NCI-H1092 treated with DMSO at 0.1 percent for 48 hours (cell line): ENCODE results near the gene SPC25.

Experiments
- DNase-seq: peaks from one replicate; lab custom pipeline; 2025; lab: John Stamatoyannopoulos, UW

SPC25 gene

DNA sequence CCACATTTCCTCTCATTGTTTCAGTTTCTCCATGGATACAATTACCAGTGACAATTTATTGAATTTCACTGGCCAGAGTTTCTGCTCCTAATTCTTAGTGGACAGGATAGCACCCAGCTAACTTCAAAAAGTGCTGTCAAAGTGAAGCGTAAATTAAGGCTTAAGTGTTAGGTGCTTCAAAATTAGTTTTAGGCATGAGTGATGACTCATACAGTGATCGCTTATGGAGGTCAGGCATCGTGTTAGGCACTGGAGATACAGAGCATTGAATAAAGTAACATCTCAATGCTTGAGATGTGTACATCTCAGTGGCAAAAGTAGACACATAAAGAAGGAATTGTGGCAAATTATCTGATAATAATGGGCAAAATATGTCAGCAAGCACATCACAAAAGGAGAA, 47.0 kb downstream of the SPC25 start:
- no peak for DNase-seq

DNA sequence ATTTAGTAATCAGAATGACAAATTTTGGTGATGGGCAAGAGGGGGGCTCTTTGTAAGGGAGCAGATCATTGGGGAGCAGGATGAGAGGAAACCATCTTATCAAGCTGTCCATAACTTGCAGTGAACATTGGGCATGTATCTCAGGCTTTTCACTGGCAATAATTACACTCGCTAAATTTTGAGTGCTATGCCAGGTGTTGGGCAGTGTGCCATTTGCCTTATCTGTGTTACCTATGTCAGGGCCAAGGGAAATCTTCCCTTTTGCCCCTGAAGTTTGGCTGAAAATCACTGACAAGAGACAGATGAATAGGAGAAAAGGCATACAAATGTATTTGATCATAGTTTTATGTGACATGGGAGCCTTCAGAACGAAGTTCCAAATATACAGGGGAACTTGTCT, 48.8 kb downstream of the SPC25 start:
- peak; percentile 65 for DNase-seq

GRCh38 chr2:168835969-168836368, 54.3 kb downstream of the SPC25 start:
- DNase-seq = no peak

DNA sequence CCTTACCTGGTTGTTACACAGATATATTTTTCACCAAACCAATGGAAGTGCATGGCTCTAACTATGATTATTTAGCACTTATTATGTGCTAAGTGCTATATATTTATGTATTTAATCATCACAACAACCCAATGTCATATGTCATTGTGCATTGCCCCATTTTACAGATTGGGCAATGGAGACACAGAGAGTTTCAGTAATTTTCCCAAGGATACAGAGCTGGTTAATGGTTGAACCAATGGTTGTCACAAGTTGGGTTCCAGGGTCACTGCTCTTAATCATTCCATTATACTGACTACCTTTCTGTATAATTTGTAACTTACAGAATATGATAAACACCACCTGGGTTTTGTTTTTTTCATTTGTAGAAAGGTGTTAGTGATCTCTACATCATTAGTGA, 58.6 kb downstream of the SPC25 start:
- no peak for DNase-seq

- no peak for DNase-seq
Measured at GRCh38 chr2:168830958-168831357, 59.3 kb downstream of the SPC25 start.

GRCh38 chr2:168825126-168825525, 65.1 kb downstream of the SPC25 start:
- no peak for DNase-seq

DNA sequence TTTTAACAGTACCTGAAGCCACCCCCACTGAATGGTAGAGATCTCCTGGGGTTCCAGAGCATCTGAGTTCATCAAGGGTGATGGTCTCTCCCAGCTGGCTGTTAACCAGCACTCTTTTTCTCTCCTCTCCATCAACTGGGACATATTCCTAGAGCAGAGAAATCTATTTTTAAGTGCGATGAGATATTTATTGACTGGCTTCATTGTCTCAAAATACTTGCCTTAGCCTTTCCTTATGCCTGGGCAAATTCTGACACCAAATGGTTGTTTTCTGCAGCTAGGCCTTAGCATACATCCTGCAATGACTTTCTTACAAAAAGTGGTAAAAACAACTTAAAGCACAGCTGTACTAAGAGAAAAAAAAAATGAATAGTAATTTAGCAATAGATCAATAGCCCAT, 68.2 kb downstream of the SPC25 start:
- DNase-seq = no peak

DNA sequence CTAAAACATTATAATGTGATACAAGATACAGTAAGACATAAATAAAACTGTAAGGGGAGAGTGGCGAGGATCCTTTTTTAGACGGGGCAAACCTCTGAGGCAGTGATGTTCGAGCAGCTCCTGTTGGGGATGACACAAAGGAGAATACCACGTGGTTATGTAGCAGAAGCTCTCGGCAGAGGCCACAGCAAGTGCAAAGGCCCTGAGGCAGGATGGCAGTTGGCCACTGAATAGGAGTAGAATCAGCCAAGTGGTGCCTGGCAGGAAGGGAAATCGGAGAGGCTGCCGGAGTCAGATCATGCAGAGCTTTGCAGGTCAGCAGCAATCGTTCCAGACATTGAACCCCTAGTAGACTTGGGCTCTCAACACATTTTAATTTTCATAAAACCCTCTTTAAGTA, 68.7 kb downstream of the SPC25 start:
- no peak for DNase-seq
